ENCODE data around the gene RPN2.

RPN2 gene

DNA sequence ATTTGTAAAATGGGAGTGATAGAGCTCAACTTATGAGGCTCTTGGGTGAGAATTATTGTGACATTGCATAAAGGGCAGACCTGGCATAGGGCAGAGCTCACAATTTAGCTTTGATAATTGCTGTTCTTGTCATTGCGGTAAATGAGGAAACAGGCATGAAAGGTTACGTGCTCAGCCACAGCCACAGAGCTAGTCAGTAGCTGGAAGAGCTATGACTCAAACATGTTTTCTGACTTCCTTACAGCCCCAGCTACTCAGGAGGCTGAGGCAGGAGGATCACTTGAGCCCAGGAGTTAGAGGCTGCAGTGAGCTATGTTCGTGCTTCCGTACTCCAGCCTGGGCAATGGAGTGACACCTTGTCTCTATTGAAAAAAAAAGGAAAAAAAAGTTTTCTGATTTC lies 86.0 kb downstream of the RPN2 start:
- H3K27me3 ChIP-seq = no peaks in the 10 kb centered on the region
- H3K36me3 ChIP-seq = no peaks in the 10 kb centered on the region
- DNase-seq = no peak
- TF ChIP-seq, protein P1, sequence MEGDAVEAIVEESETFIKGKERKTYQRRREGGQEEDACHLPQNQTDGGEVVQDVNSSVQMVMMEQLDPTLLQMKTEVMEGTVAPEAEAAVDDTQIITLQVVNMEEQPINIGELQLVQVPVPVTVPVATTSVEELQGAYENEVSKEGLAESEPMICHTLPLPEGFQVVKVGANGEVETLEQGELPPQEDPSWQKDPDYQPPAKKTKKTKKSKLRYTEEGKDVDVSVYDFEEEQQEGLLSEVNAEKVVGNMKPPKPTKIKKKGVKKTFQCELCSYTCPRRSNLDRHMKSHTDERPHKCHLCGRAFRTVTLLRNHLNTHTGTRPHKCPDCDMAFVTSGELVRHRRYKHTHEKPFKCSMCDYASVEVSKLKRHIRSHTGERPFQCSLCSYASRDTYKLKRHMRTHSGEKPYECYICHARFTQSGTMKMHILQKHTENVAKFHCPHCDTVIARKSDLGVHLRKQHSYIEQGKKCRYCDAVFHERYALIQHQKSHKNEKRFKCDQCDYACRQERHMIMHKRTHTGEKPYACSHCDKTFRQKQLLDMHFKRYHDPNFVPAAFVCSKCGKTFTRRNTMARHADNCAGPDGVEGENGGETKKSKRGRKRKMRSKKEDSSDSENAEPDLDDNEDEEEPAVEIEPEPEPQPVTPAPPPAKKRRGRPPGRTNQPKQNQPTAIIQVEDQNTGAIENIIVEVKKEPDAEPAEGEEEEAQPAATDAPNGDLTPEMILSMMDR (IDR thresholded peaks at IDR 0.05; ENCODE audit: low read depth, low read length) = no peak
- H3K9me3 ChIP-seq = no peaks in the 10 kb centered on the region
- H3K4me3 ChIP-seq (ENCODE audit: low read depth, low read length) = no peak overlapping the region
- H3K4me1 ChIP-seq = no peaks in the 10 kb centered on the region

DNA sequence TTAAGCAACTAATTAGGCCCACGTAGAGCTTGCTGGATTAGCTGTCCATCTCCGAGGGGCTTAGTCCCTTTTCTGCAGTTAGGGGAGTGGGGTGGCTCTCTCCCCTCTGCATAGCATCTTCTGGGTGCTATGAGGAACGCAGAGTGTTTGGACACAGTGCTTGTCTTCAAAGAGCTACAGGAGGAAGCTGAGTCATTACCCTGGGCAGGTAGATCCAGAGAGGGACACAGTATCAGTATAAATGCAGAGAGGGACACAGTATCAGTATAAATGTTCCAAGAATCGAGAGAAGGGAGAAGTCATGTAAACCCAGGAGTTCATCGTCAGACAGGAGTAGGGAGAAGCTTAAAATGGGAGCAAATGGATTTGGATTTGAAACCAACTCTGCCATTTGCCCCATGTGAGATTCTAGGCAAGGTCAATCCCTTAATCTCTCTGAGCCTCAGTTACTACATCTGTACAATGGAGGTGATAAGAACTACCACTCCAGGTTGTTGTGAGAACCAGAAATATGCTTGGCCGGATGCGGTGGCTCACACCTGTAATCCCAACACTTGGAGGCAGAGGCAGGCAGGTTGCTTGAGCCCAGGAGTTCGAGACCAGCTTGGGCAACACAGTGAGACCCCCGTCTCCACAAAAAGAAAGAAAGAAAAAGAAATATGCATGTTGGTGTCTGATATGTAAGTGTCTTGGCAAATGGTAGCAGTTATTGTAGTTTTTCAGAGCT lies 88.0 kb downstream of the RPN2 start:
- no peaks in the 10 kb centered on the region for H3K9me3 ChIP-seq
- DNase-seq = no peak

DNA sequence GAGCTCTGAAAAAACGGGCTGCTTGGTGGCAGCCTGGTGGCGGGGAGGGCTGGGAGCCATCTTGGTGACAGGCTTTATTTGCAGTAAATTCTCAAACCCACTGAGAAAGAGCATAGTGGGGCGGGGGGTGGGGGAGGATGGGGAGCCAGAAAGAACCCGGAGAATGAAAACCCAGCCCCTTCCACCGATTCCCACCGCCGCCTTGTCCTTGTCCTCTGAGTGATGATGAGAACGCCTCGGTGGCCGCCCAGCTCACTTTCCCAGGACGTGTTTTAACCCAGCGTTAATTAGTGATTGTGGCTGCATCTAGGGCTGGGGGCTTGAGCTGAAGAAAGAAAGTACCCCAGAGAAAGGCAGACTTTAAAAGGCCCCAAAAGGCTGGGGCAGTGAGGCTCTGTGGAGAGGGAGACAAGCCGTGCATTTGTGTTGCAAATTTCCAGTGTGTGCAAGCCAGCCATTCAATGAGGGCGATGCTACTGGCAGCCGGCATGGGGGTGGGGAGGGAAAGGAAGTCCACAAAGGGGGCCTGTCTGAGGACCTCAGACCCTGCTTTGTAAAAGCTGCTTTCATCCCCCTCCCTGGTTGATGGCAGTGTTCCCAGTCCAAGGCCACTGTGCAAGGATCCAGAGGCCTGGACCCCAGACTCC lies 88.7 kb downstream of the RPN2 start:
- Histone ChIP-seq H3K9me3 (no peaks in the 10 kb centered on the region), H3K4me3 (ENCODE audit: low read depth, low read length) (no peak overlapping the region), H3K4me1 (no peaks in the 10 kb centered on the region), H3K27me3 (no peaks in the 10 kb centered on the region), H3K36me3 (no peaks in the 10 kb centered on the region)
- TF ChIP-seq, protein P1 (IDR thresholded peaks at IDR 0.05; ENCODE audit: low read depth, low read length) = no peak
- DNase-seq = no peak

More for the DNA sequence above, 88.0 kb downstream of the RPN2 start:
- Histone ChIP-seq H3K4me3 (ENCODE audit: low read depth, low read length) (no peak overlapping the region), H3K4me1 (no peaks in the 10 kb centered on the region), H3K36me3 (no peaks in the 10 kb centered on the region), H3K27me3 (no peaks in the 10 kb centered on the region)
- TF ChIP-seq, protein P1 (IDR thresholded peaks at IDR 0.05; ENCODE audit: low read depth, low read length) = no peak

DNA sequence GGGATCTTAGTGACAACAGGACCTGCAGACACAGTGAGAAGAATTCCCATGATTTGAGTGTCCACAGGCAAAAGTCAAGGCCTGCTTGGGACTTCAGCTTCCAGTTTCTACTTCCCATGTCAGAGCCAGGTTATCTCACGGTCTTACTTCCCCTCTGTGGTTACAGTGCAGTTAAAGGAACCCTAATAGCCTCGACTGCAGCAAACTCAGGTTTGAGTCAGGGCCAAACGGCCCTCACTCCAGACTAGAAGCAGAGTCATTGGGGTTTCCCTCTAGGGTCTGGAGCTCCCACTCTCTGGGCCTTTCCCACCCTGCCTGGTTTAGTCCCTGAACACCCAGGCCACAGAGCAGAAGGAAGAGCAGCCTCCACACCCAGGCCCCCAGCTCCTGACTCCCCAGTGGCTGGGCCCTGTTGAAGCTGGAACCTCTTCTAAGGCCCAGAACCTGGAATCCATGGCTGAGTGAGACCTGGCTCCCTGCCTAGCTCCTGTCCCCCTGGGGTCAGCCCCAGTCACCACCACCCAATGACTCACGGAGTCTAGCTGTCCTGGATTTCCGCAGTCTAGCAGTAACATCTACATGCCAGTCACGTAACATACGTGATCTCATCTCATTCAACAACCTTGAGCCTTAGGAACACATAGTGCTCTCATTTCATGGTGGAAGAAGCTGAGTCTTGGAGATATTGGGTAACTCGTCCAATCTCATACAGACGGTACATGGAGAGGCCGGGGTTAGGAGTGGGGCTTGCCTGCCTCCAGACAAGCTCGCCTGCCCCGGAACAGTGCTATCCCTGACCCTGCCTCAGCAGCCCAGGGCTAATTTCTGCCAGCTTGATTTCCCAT lies 91.7 kb downstream of the RPN2 start:
- H3K4me1 ChIP-seq = no peaks in the 10 kb centered on the region; the same call in 1 of the 2 replicates

DNA sequence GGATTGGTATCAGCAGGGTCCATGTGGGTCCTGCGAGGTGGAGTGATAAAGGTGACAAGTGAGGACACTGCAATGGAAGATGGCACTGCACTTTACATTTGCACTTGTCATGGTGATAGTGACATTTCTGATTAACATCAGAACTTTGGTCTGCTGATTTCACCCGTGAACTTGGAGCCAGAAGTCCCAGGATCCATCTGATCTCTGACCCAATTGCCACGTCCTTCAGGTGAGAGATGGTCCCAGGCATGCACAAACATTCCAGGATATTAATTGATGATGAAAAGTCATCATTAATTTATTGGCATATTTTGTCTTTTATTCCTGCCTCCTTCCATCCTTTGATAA lies 92.3 kb downstream of the RPN2 start:
- no peaks in the 10 kb centered on the region; the same call in 1 of the 2 replicates for H3K4me1 ChIP-seq
- TF ChIP-seq, protein P1 (IDR thresholded peaks at IDR 0.05; ENCODE audit: low read depth, low read length) = no peak
- no peak for DNase-seq

More for the DNA sequence above, 91.7 kb downstream of the RPN2 start:
- no peaks in the 10 kb centered on the region for H3K9me3 ChIP-seq
- H3K4me3 ChIP-seq (ENCODE audit: low read depth, low read length) = no peak overlapping the region
- no peak for DNase-seq
- no peaks in the 10 kb centered on the region for H3K36me3 ChIP-seq
- no peaks in the 10 kb centered on the region for H3K27me3 ChIP-seq
- TF ChIP-seq, protein P1 (IDR thresholded peaks at IDR 0.05; ENCODE audit: low read depth, low read length) = no peak

More for the DNA sequence above, 92.3 kb downstream of the RPN2 start:
- H3K27me3 ChIP-seq = no peaks in the 10 kb centered on the region
- H3K9me3 ChIP-seq = no peaks in the 10 kb centered on the region
- no peaks in the 10 kb centered on the region for H3K36me3 ChIP-seq
- no peak overlapping the region for H3K4me3 ChIP-seq (ENCODE audit: low read depth, low read length)
